ENCODE measurements around the gene NFKBIA. TPM values are rescaled to one million over a fixed set of nuclear protein-coding genes. Genes with fewer than 3 reads are reported as not detected.

The NFKBIA gene
- total and polyA plus RNA-seq, 2 of the 8 experiments (the other 6 are each of a cell fraction or from before 2014, with no cell fraction given), result 25.9 to 49.7 TPM

- no peak for TF ChIP-seq SRF (IDR thresholded peaks at IDR 0.05; ENCODE audit: low read depth, low read length)
- no peak for TF ChIP-seq POLR2A (IDR thresholded peaks at IDR 0.05; ENCODE audit: control extremely low read depth in 1 of 2, low read depth in 2 of 2, low read length in 2 of 2)
Measured at GRCh38 chr14:35386673-35387125, 17.9 kb downstream of the NFKBIA start (continued).

All from H1 (cell line).